GM12872 (cell line): Measurements from ENCODE around the gene GSC2.
A peak's percentile ranks its signal among the peaks of the same experiment; 100 is the strongest.

ENCODE experiments used
- TF ChIP-seq, protein P1 (sequence below): IDR thresholded peaks from 3 replicates; pipeline ENCODE4 v1.5.1; 2011; ENCODE audit warnings: low read depth, mild to moderate bottlenecking, low read length, moderate library complexity; ENCODE audit not compliant: insufficient read depth

Gene GSC2

DNA sequence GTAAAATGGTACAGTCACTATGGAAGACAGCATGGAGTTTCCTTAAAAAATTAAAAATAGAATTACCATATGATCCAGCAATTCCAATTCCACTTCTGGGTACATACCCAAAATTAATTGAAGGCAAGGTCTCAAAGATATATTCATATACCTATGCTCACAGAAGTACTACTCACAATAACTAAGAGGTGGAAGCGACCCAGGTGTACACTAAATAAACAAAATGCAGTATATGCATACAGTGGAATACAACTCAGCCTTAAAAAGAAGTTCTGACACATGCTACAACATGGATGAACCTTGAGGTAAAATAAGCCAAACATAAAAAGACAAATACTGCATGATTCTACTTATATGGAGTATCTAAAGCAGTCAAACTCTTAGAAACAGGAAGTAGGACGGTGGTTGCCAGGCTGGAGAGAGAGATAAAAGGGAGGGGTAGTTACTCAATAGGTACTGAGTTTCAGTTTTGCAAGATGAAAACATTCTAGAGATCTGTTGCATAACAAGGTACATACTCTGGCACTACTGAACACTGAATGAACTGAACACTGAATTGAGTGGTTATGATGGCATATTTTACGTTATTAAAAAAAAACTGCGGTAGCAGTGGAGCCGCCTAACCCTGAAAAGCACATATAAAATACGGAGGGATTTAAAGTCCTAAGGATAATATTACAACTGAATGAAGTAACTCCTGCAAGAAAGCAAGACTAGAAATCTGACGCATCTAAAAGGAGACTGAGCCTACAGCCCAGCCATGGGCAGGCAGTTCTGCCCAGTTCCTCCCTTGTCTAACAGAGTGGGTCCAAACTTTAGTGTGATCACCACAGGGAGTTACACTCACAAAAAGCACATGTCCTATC lies 40.7 kb downstream of the GSC2 start:
- TF ChIP-seq, protein P1, sequence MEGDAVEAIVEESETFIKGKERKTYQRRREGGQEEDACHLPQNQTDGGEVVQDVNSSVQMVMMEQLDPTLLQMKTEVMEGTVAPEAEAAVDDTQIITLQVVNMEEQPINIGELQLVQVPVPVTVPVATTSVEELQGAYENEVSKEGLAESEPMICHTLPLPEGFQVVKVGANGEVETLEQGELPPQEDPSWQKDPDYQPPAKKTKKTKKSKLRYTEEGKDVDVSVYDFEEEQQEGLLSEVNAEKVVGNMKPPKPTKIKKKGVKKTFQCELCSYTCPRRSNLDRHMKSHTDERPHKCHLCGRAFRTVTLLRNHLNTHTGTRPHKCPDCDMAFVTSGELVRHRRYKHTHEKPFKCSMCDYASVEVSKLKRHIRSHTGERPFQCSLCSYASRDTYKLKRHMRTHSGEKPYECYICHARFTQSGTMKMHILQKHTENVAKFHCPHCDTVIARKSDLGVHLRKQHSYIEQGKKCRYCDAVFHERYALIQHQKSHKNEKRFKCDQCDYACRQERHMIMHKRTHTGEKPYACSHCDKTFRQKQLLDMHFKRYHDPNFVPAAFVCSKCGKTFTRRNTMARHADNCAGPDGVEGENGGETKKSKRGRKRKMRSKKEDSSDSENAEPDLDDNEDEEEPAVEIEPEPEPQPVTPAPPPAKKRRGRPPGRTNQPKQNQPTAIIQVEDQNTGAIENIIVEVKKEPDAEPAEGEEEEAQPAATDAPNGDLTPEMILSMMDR, result no peak

DNA sequence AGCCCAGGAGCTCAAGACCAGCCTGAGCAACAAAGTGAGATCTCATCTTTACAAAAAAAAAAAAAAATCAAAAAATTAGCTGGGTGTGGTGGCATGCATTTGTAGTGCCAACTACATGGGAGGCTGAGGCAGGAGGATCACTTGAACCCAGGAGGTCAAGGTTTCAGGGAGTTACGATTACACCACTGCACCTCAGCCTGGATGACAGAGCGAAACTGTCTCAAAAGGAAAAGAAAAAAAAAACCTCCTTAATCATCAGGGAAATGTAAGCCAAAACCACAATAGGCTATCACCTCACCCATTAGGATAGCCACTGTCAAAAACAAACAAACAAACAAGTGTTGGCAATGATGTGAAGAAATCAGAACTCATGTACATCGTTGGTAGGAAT lies 41.3 kb downstream of the GSC2 start:
- TF ChIP-seq, protein P1, result no peak

DNA sequence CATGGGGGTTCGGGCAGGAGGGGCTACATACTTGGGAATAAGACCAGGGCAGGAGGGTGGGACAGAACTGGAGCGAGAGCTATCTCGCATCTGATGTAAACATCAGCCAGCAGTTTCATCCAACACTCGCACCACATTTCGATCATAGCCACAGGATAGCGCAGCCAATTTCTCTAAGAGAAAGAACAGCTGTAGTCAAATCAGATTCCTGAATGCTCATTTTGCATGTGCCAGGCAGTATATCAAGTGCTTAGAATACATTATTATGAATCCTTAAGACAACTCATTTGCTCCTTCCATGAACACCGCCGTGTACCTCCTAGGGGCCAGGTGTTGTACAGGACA lies 42.4 kb downstream of the GSC2 start:
- TF ChIP-seq, protein P1, result no peak

DNA sequence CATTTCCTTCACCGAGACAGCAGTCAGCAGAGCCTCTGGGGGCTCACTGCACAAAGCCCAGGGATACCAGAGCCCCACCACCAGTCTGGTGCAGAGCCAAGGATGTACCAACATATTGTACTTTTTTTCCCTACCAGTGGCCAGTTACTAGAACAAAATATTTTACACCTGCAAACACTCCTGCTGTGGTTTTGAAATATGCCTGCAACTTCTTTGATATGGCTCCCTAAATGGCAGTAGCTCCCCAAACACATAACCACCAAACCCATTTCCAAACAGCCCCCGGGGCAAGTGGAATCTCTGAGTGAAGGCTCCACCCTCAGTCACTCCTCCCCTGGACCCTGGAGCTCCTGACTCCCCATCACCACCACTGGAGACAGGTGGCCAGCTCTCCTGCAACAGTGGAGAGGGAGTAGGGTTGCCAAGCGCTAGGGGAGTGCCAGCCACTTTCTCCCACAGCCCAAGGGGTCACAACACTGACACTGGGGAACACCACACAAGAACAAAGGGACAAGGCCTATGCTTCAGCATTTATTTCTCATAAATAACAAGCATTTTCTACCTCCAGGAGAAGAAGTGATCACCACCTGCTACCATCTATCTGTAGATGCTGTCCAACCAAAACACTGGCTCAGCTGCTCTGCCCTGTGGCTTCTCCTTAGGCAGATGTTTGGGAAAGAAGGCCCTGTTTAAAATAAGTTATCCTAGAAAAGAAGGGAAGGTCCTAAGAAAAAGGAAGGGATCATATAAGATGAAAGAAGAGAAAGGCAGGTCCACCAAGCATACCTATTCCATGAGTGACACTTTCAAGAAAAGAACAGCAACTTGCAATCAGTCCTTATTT lies 43.0 kb downstream of the GSC2 start:
- TF ChIP-seq, protein P1, result no peak

DNA sequence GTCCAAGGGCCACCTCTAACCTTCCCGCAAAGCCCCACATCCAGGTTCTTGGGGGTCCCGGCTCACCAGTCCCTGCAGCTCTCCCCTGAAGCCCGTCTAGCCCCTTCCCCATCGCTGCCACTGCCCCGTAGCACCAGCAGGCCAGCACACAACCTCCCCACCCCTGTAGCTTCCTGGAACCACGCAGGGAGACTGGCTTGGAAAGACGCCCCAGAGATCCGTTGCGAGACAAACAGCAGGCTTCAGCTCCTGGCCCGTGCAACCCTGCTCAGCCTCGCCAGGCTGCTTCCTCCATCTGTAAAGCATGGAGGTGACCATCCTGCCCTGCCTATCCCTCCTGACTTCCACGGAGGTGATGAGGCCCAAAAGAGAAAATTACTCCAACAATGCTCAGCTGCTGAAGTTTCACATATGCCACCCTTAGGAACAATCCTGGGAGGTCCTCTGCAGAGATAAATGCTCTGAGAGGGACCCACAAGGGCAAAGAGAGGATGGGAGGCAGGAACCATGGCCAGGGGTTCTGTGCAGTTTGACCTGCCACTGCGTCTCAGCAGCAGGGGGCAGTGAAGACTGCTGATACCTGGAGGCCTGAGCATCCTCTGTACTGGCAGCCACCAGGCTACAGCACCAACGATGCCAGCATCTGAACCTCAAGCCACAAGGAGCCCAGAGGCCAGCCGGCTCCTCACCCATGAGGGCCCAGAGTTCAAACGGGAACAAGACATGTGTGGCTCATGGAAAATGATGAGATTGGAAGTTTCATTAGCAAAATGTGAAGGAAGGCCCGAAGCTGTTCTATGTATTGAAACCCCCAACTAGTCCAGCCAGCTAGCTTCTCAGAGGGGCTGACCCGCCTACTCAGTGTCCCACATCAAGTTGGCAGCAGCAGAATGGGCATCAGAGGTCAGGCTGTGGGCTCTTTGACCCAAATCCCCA lies 44.0 kb downstream of the GSC2 start:
- TF ChIP-seq, protein P1, result peak; percentile 69

- TF ChIP-seq, protein P1, result no peak
Measured at GRCh38 chr22:19105456-19105855, 44.6 kb downstream of the GSC2 start.
